HG02763 (cell line): ENCODE results near the gene GABRB3.

Experiments
- ATAC-seq: cut with Tn5 transposase; IDR thresholded peaks from one replicate; pipeline ENCODE4 v1.9.1; 2021; ENCODE audit warnings: mild to moderate bottlenecking, moderate library complexity; ENCODE audit not compliant: unreplicated experiment

Gene GABRB3

DNA sequence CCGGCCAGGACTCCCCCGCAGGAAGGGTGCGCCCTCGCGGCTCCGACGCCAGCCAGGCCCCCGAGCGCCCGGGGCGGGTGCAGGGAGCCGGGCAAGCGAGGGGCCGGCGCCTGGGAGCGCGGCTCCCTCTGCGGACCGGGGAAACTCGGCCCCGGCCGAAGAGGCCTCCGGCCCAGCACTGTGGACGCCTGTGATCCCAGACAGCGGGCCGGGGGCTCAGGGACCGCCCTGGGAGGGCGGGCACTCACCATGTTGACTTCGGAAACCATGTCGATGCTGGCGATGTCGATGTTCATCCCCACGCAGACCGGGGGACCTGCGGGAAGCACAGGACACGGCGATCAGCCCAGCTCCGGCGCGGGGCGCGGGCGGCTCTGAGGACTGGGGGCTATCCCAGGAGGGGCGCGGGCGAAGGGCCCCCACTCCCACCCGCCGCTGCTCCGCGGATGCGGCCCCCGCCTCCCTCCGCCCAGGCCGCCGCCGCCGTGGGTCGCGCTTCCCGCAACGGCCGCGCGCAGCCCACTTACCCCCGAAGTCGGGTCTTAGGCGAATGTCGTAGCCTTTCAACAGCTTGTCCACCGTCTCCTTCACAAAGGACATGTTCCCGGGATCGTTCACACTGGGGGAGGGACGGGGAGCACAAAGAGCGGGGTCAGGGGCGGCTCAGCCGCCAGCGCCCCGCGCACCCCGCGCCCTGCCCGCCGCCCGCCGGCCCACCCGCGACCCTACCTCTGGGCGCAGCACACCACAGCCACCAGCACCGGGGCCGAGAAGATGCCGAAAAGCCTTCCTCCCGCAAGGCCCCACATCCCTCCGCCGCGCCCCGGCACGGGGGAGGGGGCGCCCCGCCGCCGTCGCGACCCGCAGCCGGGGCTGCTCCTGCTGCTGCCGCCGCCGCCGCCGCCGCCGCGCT, at the start of gene GABRB3:
Gene GABRB3, minus strand, starts transcription at position 913 of the 913 bp plus-strand sequence.
- no peak for ATAC-seq

DNA sequence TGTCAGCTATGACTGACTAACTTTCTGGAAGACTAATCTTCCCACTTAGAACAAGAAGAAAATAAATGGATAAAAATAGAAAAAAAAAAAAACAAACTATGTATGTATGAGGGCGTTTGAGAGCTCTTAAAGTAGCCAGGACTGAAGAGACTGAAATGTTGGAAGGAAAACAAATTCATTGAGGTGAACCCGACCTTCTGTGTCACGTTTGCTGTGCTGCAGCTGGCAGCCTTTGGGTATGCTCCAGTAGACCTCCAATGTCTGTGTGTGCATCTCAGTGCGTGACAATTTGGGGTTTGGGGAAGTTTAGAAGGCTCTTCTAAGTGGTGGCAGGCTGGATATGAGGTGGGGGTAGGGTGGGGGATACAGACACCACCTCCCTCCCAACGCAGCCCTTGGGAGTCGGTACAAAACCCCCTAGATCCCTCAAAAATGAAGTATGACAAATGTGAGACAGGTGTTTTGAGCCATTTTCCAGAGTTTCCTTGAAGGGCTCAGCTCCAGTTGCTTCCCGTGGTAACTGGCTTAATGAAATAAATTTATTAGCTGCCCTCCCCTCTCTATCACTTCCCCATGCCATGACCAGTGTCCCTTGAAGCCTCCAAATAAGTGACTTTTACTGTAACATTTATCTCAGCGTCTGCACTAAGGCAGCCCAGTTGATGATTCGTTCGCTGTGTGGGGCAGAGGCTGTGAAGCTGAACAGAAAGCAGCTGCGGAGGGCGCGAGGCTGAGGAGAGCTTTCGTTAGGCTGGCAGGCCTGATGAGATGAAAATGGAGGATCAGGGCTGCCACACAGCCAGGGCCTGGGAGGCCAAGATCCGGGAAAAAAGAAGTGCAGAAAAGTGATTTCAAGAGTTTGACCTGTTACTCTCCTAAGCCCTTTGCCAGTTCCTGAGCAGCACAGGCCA, 34.9 kb upstream of the GABRB3 start:
- ATAC-seq, result no peak

DNA sequence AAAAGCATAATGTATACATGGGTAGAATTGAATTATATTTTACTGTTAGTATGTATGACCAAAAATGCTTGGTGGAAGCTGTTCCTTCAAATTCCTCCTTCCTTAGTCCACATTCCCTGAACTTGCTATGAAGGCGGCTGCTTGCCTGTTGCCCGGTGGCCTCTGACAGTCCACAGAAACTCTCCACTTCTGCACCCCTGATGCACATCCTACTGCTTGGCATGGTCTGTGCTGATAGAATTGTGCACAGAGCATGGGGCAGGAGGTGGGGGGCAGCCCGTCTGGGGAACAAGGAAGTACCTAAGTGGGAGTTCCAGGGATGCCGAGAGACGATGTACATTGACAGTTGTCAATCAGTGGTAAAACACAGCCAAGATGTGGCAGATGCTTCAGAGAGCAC, 33.7 kb upstream of the GABRB3 start:
- no peak for ATAC-seq

DNA sequence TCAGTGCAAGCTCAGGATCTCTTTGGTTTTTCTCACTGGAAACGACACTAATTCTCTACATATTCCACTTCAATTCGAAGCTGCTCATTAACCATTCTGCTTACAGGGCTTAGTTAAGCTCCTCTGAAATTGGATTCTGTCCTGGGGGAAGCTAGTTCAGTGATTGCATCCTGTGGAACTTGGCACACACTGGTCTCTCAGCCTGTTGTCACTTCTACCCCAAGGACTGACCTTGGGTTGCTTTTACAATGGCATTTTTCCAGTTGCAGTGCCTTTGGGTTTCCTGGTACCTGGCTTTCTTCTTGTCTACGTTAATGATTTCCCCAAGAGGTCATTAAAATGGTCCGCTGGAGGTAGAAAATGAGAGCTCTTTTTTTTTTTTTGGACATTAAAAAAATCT, 33.3 kb upstream of the GABRB3 start:
- no peak for ATAC-seq

DNA sequence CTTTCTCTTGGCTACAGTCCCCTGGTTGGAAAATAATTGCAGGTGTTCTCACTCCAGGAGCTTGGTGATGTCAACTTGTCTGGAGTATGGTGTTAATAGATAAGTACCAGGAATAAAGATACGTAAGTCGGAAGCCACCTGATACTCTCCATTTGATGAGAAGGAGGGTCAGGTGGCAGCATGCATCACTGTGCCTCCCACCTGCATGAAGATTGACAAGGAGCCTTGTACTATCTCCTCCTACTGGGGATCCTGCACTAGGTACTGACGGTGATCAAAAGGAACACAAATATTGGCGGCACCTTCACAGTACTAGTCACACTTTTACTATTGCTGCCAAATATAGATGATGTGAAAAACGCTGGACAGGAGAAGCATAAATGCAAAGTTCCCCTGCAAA, 32.6 kb upstream of the GABRB3 start:
- no peak for ATAC-seq

DNA sequence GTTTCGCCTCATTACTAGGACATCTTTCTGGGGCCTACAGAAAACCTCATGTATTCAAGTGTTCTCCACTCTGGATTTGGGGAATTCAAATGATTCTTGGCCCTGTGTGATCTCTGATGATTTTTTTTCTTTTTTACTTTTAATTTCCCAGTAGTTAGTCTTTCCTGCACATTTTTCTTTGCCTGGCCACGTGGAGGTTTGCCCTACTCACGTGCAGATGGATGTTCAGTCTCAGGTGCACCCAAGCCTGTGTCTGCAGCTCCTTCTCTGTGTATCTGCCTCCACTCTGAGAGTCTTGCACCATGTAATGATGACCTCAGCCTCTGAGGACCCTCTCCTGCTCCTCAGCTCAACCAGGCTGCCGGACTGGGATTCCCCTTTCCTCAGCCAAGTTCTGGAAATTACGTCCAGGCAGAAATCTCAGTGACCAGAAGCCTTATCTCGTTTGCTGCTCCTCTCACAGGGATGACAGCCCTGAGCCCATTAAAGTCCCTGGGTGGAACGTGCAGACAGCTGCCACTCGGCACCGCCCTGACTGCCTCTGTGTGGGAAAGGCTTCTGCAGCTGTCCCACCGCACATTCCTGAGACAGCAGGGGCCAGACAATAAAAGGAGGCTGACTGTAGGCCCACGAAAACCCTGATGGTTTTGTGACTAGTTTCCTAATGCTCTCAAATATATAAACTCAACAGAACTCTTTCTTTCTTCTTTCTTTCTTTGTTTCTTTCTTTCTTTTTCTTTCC, 31.4 kb upstream of the GABRB3 start:
- no peak for ATAC-seq

DNA sequence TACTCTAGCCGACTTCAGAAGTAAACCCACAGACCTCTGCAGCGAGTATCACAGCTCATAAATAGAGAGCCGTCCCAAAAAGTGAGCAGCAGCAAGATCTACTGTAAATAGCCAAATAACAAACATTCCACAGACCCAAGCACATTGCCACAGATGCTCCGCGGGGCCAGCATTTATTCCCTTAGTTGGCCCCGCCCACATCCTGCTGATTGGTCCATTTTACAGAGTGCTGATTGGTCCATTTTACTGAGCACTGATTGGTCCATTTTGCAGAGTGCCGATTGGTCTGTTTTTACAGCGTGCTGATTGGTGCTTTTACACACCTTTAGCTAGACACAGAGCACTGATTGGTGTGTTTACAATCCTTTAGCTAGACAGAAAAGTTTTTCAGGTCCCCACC, 17.3 kb upstream of the GABRB3 start:
- ATAC-seq, result no peak

DNA sequence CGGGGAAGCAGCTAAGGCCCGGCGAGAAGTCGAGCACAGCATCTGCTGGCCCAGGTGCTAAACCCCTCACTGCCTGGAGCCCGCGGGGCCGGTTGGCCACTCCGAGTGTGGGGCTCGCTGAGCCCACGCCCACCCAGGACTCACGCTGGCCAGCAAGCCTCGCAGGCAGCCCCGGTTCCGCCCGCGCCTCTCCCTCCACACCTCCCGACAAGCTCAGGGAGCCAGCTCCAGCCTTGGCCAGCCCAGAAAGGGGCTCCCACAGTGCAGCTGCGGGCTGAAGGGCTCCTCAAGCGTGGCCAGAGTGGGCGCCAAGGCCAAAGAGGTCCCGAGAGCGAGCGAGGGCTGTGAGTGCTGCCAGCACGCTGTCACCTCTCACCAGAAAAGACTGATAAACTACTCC, 8.9 kb upstream of the GABRB3 start:
- no peak for ATAC-seq

DNA sequence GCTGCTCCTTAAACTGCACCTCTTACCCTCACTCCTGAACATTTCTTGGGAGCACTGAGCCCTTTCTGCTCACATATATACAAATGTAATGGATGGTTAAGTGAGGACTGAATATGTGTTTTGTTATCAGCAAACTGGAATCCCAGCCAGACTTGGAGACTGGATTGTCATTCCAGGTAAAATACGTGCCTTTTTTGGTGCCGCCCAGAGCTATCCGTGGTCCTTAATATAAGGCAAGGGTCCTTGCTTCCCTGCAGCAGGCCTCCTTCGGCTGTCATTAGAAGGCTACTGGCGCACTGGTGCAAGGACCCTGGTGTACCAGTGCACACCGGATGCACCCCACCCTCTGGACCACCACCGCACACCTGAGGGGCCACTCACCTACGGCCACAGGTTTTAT, 1.1 kb upstream of the GABRB3 start:
- no peak for ATAC-seq

DNA sequence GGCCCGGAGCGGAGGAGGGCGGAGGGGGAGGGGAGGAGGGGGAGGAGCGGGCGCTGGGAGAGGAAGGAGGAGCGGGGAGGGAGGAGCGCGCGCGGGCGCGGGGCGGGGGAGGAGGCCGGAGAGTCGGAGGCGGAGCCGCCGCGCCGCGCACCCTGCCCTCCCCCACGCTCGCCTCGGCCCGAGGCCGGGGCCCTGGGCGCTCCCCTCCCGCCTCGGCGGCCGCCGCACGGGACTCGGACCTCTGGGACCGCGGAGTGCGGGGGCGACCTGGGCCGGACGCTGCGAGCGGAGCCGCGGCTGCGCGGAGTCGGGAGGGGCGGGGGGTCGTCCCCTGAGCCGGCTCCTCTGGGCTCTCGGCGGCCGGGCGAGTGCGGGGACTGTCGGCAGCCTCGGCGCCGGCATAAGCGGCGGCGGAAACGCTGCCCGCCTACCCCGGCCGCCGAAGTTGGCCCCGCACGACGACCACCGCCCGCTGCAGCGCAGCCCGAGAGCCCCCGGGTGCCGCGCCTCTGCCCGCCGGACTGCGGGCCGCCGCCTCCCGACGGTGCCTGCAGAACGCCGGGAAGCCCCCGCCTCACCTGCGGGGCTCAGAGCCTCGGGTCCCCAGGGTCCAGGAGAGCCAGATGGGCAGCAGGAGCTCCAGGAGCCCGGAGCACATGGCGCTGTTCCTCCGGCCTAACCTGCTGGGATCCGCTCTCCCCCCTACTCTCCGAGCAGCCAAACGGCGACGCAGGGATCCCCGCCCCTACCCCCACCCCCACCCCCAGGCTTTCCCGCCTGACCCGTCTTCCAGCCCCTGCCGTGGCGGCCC, 406 bp upstream of the GABRB3 start:
- ATAC-seq, result no peak

DNA sequence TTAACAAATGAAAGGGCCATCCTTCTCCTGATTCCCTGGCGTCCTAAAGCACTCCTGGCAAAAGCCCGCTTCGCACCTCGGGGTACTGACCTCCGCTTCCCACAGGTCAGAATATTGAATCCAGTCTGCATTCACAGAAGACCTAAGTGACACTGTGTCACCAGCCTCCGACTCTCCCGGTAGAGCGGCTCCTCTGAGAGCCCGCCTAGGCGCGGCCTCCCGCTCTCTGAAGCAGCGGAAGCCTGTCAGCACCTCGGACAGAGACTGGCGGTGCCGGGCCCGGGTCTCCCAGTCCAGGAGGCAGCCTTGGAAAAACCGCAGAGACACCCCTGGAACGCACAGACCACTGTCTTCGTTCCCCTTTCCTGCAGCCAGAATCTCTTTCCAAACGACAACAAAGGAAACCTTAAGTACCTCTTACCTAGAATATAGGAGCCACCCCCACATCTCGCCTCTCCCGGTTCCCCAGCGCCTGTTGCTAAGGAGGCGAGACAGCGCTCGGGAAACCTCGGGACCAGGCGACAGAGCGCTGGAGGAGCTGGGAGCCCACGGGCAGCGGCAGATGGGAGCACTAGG, 1.2 kb downstream of the GABRB3 start:
- no peak for ATAC-seq

DNA sequence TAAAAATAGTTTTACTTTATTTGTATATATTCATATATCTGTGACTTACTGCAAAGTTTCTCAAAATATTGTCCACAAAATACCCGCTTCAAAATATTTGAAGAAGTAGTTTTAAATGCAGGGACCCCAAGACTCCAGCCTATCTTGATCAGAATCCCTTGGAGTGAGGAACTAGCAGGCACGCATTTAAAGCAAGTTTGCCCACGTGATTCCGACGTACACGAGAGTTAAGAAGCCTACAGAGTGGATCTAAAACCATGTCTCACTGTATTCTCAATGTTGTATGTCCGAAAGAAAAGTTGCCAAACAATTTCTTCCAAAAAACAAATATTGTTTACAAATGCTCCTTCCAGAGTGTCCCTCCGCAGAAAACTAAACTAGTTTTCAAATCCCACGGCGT, 1.7 kb downstream of the GABRB3 start:
- no peak for ATAC-seq

DNA sequence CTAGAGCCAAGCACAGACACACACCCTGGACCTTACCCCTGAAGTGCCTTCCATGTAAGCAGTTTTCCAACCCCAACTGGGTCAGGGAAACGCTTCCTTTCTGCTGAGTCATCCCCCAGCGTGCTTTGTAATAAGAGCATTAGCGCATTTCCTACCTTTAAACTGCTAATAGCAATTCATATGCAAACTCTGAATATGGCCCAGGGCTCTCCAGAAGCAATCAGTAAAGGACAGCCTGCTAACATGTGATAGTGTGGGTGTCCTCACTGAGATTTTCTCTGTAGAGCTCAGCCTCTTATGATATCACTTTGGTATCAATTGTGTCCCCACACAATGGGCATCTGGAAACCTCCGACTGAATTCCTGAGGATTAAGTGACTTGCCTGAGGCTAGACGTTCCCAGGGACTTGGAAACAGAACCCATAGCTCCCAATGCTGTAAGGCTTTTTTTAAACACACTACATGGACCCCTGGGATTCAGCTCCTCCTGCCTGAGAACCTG, 5.6 kb downstream of the GABRB3 start:
- ATAC-seq, result no peak

DNA sequence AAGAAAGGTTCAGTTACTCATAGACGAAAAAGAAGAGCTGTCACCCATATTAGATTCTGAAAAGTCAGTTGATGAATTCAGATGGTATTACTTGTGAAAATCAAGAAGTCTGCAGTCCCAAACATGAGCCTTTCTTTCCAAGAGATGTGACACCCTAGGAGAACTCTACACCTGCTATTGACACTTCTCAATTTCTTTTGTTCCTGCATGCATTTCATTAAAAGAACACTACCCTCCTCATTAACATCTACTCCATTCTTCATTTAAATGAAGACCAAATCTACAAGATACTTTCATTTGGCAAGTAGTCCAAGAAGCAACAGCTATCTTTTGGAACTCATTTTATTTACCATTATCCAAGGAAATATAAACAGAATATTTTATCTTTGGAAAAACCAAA, 6.6 kb downstream of the GABRB3 start:
- no peak for ATAC-seq

DNA sequence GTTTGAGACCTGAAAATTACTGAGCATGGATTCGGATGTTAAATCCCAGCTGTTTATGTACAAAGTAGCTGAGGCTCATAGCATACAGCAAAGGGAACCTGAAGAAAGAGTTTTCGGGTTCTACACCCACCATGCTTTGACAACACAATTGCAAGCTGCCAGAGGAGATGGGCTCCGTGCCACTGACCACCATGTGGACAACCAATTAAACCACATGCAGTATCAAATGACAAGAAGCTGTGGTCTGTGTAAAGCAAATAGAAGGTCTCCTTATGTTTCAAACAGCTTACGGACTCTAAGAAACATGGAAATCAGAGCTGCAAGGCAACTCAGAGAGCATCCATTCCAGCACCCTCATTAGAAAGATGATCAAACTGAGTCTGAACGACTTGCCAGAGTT, 12.9 kb downstream of the GABRB3 start:
- no peak for ATAC-seq

DNA sequence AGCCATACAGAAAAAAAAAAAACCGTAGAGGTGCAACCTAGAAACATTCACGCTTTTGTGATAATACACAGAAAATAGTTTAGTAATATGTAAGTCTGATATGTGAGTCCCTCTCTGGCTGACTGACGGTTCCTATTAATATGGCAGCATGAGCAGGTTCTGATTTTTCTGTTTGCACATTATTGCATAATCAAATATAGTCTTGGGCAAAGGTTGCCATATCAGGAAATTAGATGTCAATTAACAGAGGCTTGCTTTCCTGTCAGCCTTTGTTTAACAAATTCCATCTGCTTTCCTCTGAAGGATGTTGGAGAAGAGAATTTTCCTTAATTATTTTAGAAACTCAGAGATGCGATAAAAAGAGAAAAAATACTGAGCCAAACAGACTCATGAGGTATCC, 14.8 kb downstream of the GABRB3 start:
- no peak for ATAC-seq

DNA sequence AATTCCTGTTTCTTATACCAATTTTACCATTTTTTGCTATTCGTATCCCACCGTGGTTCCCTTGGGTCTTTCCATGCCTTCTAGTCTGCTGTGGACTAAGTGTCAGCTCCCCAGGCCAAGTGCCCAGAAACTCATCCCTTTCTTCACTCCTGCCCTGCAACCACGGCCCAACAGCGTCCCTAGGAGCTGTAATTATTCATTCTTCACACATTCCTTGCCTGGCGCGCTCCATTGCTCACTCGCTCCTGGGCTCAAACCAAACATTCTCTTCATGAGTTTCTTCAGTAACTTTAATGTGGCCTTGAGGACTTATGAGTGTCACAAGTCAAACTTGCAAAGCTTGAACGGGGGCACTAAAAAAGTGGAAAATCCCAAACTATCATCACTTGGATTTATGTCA, 15.7 kb downstream of the GABRB3 start:
- ATAC-seq, result no peak

DNA sequence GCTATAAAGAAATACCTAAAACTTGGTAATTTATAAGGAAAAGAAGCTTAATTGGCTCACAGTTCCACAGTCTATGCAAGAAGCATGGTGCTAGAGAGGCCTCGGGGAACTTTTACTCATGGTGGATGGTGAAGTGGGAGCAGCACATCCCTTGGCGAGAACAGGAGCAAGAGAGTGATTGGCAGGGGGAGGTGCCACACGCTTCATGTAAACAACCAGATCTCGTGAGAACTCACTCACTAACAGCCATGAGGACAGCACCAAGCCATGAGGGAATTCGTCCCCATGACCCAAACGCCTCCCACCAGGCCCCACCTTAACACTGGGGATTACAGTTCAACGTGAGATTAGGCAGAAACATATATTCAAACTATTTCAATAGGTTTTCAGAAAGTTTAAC, 28.0 kb downstream of the GABRB3 start:
- ATAC-seq, result no peak

DNA sequence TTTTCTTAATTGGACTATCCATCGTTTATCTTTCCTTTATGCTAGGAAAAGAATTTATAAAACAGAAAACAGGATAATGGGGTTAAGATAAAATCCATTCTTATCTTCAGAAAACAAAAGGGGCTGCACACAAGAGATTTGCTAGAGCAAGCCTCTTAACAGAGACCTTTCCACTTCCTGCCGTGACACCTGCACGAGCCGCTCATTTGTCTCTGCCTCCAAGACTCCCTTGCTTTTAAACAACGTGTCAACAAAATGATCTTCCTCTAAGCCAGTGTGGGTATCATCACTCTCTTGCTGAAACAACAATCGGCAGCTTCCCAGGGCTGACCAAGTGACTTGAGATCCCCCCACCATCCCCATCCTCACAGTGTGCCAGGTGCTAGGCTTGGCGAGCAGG, 33.1 kb downstream of the GABRB3 start:
- no peak for ATAC-seq

DNA sequence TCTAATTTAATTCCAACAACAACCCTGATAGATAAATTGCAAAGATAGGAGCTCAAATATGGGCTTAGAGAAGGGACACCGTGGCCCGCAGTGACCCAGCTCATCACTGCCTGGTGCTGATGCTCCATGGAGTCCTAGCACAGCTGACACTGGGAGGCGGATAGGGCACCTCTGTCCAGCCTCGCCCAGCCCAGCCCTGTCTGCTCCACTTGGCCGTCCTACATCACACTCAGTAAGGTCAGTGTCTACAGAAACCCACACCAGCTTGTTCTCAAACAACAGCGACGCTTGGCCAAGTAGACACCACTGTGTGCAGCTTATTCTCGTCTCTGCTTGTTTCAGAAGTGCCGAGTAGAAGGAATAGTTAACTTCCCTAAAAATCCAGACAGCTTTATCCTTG, 33.9 kb downstream of the GABRB3 start:
- no peak for ATAC-seq
